GM23338 (cell line): ENCODE measurements around the gene MTA1. TPM values are rescaled to one million over a fixed set of nuclear protein-coding genes. Genes with fewer than 3 reads are reported as not detected.

Experiments
- ATAC-seq: fragments of 200-7000 bp; cut with Tn5 transposase; 3 replicates; pipeline ENCODE4 v1.9.1; 2020
- DNase-seq: peaks from one replicate; pipeline ENCODE4 v3.0.0-alpha.2; 2015; ENCODE audit warnings: low spot score
- H2AFZ ChIP-seq: fragments of 200-600 bp; sonication (generic); 2 replicates; pipeline ENCODE4 v1.8.0; 2016; ENCODE audit warnings: antibody characterized with exemption, mild to moderate bottlenecking, moderate library complexity
- H3F3A ChIP-seq: fragments of 200-600 bp; sonication (generic); replicated peaks from 2 replicates; pipeline ENCODE4 v1.8.0; 2017; ENCODE audit warnings: antibody characterized with exemption, mixed run types, low read depth
- H3K27ac ChIP-seq: fragments of 200-600 bp; sonication (generic); 2 replicates; pipeline ENCODE4 v1.6.1; 2016; ENCODE audit warnings: low read depth
- H3K27me3 ChIP-seq: fragments of 200-600 bp; sonication (generic); 2 replicates; pipeline ENCODE4 v1.8.0; 2016; ENCODE audit warnings: mild to moderate bottlenecking, mixed run types, moderate library complexity; ENCODE audit not compliant: insufficient read depth
- H3K36me3 ChIP-seq: fragments of 200-600 bp; sonication (generic); 2 replicates; pipeline ENCODE4 v1.8.0; 2016; ENCODE audit warnings: mild to moderate bottlenecking; ENCODE audit not compliant: insufficient read depth
- H3K4me1 ChIP-seq: fragments of 200-600 bp; sonication (generic); 2 replicates; pipeline ENCODE4 v1.8.0; 2016; ENCODE audit warnings: mild to moderate bottlenecking, moderate library complexity; ENCODE audit not compliant: insufficient read depth
- H3K4me2 ChIP-seq: fragments of 200-600 bp; sonication (generic); 2 replicates; pipeline ENCODE4 v1.7.1; 2017; ENCODE audit warnings: mixed run types
- H3K4me3 ChIP-seq: fragments of 200-600 bp; sonication (generic); 2 replicates; pipeline ENCODE4 v1.6.1; 2016; ENCODE audit warnings: mixed run types
- H3K79me2 ChIP-seq: fragments of 200-600 bp; sonication (generic); replicated peaks from 2 replicates; pipeline ENCODE4 v1.8.0; 2017; ENCODE audit warnings: mild to moderate bottlenecking; ENCODE audit not compliant: insufficient read depth
- H3K9me2 ChIP-seq: fragments of 200-600 bp; sonication (generic); 2 replicates; pipeline ENCODE4 v1.8.0; 2017; ENCODE audit not compliant: insufficient read depth
- H4K20me1 ChIP-seq: fragments of 200-600 bp; sonication (generic); replicated peaks from 2 replicates; pipeline ENCODE4 v1.8.0; 2017; ENCODE audit warnings: mild to moderate bottlenecking; ENCODE audit not compliant: insufficient read depth
- H3K27ac Mint-ChIP-seq: 2 replicates; pipeline ENCODE4 v1.8.0; 2020; ENCODE audit warnings: inconsistent platforms, mild to moderate bottlenecking, moderate library complexity, mixed read lengths
- H3K27me3 Mint-ChIP-seq: 3 replicates; pipeline ENCODE4 v1.8.0; 2022; ENCODE audit warnings: low read depth, mild to moderate bottlenecking, moderate library complexity, mixed read lengths, inconsistent platforms; ENCODE audit not compliant: insufficient read depth, poor library complexity
- H3K36me3 Mint-ChIP-seq: 3 replicates; pipeline ENCODE4 v1.8.0; 2021; ENCODE audit warnings: low read depth, mild to moderate bottlenecking, inconsistent platforms, moderate library complexity, mixed read lengths
- H3K4me1 Mint-ChIP-seq: 3 replicates; pipeline ENCODE4 v1.8.0; 2020; ENCODE audit warnings: mild to moderate bottlenecking, inconsistent platforms, mixed read lengths
- H3K4me3 Mint-ChIP-seq: 3 replicates; pipeline ENCODE4 v1.8.0; 2021; ENCODE audit warnings: moderate library complexity, mild to moderate bottlenecking, inconsistent platforms, mixed read lengths
- H3K9me3 Mint-ChIP-seq: 3 replicates; pipeline ENCODE4 v1.8.0; 2020; ENCODE audit warnings: moderate library complexity, mild to moderate bottlenecking, inconsistent platforms, mixed read lengths
- CREB1 ChIP-seq: fragments of 250-450 bp; sonication (Bioruptor Pico); IDR thresholded peaks from 2 replicates; pipeline ENCODE4 v1.5.0; 2020; ENCODE audit warnings: low read depth, mild to moderate bottlenecking, moderate library complexity
- EZH2 ChIP-seq: fragments of 200-600 bp; sonication (generic); IDR thresholded peaks from one replicate; pipeline ENCODE4 v1.8.0; 2017; ENCODE audit warnings: antibody characterized with exemption, mild to moderate bottlenecking, low read depth; ENCODE audit not compliant: unreplicated experiment
- EZH2phosphoT487 ChIP-seq: fragments of 200-600 bp; sonication (generic); IDR thresholded peaks from one replicate; pipeline ENCODE4 v1.8.1; 2018; ENCODE audit warnings: antibody characterized with exemption; ENCODE audit not compliant: unreplicated experiment
- NANOG ChIP-seq: IDR thresholded peaks from 2 replicates; pipeline ENCODE4 v1.6.1; 2016; ENCODE audit warnings: antibody characterized with exemption, borderline replicate concordance
- STAT1 ChIP-seq: IDR thresholded peaks from one replicate; pipeline ENCODE4 v1.6.1; 2016; ENCODE audit warnings: antibody characterized with exemption; ENCODE audit not compliant: unreplicated experiment
- ZNF331 ChIP-seq: fragments of 250-450 bp; sonication (Bioruptor Pico); IDR thresholded peaks from 2 replicates; pipeline ENCODE4 v1.5.0; 2020; ENCODE audit warnings: low read depth, mild to moderate bottlenecking, moderate library complexity
- polyA plus RNA-seq: library from polyadenylated mRNA; unstranded; fragments of >200 nt; fragmentation: Nextera tagmentation; extraction: Ambion mirVana; gene quantifications from 2 replicates; pipeline ENCODE4 v1.2.1, GENCODE V29; 2016
- total RNA-seq: library from RNA; depleted of rRNA; stranded (reverse); fragments of >200 nt; shearing (Covaris generic); gene quantifications from 2 replicates; pipeline ENCODE4 v1.2.3, GENCODE V29; 2014
- TF ChIP-seq, protein P1 (sequence below), 2 experiments: fragments of 200-600 bp in 1 of 2; sonication (generic) in 1 of 2; conservative IDR thresholded peaks; 2 replicates each; pipeline versions ENCODE4 v1.5.1 to v1.6.1; 2016 to 2017; ENCODE audit warnings: antibody characterized with exemption in 2 of 2, low read depth in 2 of 2, mild to moderate bottlenecking in 2 of 2, moderate library complexity in 1 of 2
- TF ChIP-seq, protein P2 (sequence below): IDR thresholded peaks from 2 replicates; pipeline ENCODE4 v1.6.1; 2016; ENCODE audit warnings: antibody characterized with exemption
- TF ChIP-seq, protein P3 (sequence below): IDR thresholded peaks from one replicate; pipeline ENCODE4 v1.6.1; 2018; ENCODE audit warnings: antibody characterized with exemption; ENCODE audit not compliant: unreplicated experiment

MTA1 gene
- total and polyA plus RNA-seq, 2 experiments from 2014 or later = 53.3 to 126 TPM

DNA sequence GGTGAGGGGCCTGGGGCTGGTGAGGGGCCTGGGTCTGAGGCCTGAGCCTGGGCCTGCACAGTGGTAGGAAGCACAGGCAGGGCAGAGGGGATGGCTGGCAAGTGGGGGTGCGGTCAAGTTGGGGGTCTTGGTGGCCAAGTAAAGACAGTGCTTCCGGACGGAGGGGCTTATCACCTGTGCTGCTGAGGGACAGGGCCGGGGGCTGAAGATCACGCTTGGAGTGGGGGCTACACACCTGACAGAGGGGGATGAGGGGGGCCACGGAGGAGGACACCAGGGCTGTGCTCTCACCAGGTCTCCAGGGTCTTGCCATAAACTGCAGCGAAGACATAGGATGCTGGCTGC lies 83.6 kb downstream of the MTA1 start:
- Histone ChIP-seq H3F3A (no peaks in the 10 kb centered on the region), H3K27me3 (no peaks in the 10 kb centered on the region), H3K4me2 (no peak overlapping the region), H3K4me1 (no peaks in the 10 kb centered on the region), H3K4me3 (no peak overlapping the region), H4K20me1 (no peaks in the 10 kb centered on the region), H3K27ac (no peak overlapping the region), H3K79me2 (no peaks in the 10 kb centered on the region), H3K36me3 (no peaks in the 10 kb centered on the region), H2AFZ (no peak overlapping the region), H3K9me2 (no peaks in the 10 kb centered on the region)
- ATAC-seq (no peak), DNase-seq (no peak)
- no peak for TF ChIP-seq EZH2
- no peak for TF ChIP-seq ZNF331
- Mint-ChIP-seq H3K4me1 (0 out of 3 replicates have a peak, but pooled peaks cover 2% of the 10 kb centered on the region), H3K9me3 (no peaks in the 10 kb centered on the region; the same call in 2 of the 3 replicates), H3K4me3 (no peak overlapping the region), H3K27ac (no peak overlapping the region), H3K27me3 (peaks cover 2% of the 10 kb centered on the region), H3K36me3 (no peaks in the 10 kb centered on the region)

DNA sequence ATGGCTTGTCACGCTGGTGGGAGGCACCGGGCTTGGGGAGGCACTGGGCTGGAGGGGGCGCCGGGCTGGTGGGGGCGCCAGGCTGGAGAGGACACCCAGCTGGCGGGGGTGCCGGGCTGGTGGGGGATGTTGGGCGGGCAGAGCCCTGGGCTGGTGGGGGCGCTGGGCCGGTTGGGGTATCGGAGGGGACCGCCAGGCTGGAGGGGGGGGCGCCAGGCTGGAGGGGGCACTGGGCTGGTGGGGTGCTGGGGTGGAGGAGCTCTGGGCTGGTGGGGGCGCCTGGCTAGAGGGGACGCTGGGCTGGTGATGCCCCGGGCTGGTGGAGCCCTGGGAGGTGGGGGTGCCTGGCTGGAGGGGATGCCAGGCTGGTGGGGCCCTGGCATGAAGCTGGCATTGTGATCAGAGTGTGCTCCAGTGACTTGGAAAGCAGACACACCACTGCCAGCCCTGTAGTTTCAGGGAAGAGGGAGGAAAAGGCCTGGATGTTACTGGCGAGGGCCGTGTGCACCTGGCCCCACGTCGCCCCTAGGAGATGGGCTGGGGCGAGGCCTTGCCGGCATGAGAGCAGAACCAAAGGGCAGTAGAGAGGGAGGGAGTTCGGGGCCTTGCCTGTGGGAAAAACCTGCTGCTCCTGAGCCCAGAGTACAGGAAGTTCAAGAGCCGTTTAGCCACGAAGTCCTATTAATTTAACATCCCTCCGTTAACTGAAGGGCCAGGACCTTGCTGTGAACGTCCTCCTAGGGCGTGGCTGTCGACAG lies 84.5 kb downstream of the MTA1 start:
- no peak for DNase-seq
- H3K4me3 Mint-ChIP-seq = no peak overlapping the region
- 0 out of 3 replicates have a peak, but pooled peaks cover 2% of the 10 kb centered on the region for H3K4me1 Mint-ChIP-seq
- no peak overlapping the region for H3K27ac Mint-ChIP-seq
- Histone ChIP-seq H3K4me3 (no peak overlapping the region), H2AFZ (no peak overlapping the region), H4K20me1 (no peaks in the 10 kb centered on the region), H3K27ac (no peak overlapping the region), H3F3A (no peaks in the 10 kb centered on the region), H3K9me2 (no peaks in the 10 kb centered on the region), H3K36me3 (no peaks in the 10 kb centered on the region), H3K27me3 (no peaks in the 10 kb centered on the region), H3K4me2 (no peak overlapping the region), H3K4me1 (no peaks in the 10 kb centered on the region), H3K79me2 (no peaks in the 10 kb centered on the region)
- no peak for ATAC-seq
- peaks cover 2% of the 10 kb centered on the region for H3K27me3 Mint-ChIP-seq
- no peaks in the 10 kb centered on the region; the same call in 2 of the 3 replicates for H3K36me3 Mint-ChIP-seq
- no peaks in the 10 kb centered on the region; the same call in 1 of the 3 replicates for H3K9me3 Mint-ChIP-seq
- TF ChIP-seq, protein P1, sequence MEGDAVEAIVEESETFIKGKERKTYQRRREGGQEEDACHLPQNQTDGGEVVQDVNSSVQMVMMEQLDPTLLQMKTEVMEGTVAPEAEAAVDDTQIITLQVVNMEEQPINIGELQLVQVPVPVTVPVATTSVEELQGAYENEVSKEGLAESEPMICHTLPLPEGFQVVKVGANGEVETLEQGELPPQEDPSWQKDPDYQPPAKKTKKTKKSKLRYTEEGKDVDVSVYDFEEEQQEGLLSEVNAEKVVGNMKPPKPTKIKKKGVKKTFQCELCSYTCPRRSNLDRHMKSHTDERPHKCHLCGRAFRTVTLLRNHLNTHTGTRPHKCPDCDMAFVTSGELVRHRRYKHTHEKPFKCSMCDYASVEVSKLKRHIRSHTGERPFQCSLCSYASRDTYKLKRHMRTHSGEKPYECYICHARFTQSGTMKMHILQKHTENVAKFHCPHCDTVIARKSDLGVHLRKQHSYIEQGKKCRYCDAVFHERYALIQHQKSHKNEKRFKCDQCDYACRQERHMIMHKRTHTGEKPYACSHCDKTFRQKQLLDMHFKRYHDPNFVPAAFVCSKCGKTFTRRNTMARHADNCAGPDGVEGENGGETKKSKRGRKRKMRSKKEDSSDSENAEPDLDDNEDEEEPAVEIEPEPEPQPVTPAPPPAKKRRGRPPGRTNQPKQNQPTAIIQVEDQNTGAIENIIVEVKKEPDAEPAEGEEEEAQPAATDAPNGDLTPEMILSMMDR (conservative IDR thresholded peaks at IDR 0.05; ENCODE audit: low read depth in 2 of 2) = no peak
- TF ChIP-seq STAT1 = no peak
- TF ChIP-seq CREB1 (CRISPR knock-in tag) = no peak
- TF ChIP-seq EZH2phosphoT487 = no peak

DNA sequence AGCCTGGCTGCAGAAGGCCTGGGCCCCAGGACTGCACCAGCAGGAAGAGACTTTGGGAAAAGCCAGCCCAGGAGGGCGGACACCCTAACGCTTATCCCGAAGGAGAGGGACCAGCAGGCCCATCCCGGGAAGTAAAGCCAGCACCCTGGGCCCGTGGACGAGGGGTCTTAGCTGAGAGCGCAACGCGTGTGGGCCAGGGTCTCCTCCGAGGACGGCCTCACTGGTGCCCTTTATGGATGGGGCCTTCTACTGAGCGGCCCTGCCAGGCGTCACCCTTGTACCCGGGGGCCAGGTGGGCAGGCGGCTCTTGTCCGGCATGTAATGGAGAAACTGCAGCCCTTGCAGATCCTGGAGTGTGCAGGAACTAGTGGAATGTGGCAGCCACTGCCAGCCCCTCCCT lies 85.5 kb downstream of the MTA1 start:
- Histone ChIP-seq H2AFZ (no peak overlapping the region), H3K4me3 (no peak overlapping the region), H3K9me2 (no peaks in the 10 kb centered on the region), H4K20me1 (no peaks in the 10 kb centered on the region), H3K4me2 (no peak overlapping the region), H3K4me1 (no peaks in the 10 kb centered on the region), H3K36me3 (no peaks in the 10 kb centered on the region), H3K79me2 (no peaks in the 10 kb centered on the region), H3K27ac (no peak overlapping the region), H3F3A (no peaks in the 10 kb centered on the region), H3K27me3 (no peaks in the 10 kb centered on the region)
- DNase-seq = no peak
- H3K27ac Mint-ChIP-seq = no peak overlapping the region
- ATAC-seq = no peak
- TF ChIP-seq, protein P2, sequence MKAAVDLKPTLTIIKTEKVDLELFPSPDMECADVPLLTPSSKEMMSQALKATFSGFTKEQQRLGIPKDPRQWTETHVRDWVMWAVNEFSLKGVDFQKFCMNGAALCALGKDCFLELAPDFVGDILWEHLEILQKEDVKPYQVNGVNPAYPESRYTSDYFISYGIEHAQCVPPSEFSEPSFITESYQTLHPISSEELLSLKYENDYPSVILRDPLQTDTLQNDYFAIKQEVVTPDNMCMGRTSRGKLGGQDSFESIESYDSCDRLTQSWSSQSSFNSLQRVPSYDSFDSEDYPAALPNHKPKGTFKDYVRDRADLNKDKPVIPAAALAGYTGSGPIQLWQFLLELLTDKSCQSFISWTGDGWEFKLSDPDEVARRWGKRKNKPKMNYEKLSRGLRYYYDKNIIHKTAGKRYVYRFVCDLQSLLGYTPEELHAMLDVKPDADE = no peak
- TF ChIP-seq NANOG (no peak), EZH2 (no peak)
- TF ChIP-seq, protein P3, sequence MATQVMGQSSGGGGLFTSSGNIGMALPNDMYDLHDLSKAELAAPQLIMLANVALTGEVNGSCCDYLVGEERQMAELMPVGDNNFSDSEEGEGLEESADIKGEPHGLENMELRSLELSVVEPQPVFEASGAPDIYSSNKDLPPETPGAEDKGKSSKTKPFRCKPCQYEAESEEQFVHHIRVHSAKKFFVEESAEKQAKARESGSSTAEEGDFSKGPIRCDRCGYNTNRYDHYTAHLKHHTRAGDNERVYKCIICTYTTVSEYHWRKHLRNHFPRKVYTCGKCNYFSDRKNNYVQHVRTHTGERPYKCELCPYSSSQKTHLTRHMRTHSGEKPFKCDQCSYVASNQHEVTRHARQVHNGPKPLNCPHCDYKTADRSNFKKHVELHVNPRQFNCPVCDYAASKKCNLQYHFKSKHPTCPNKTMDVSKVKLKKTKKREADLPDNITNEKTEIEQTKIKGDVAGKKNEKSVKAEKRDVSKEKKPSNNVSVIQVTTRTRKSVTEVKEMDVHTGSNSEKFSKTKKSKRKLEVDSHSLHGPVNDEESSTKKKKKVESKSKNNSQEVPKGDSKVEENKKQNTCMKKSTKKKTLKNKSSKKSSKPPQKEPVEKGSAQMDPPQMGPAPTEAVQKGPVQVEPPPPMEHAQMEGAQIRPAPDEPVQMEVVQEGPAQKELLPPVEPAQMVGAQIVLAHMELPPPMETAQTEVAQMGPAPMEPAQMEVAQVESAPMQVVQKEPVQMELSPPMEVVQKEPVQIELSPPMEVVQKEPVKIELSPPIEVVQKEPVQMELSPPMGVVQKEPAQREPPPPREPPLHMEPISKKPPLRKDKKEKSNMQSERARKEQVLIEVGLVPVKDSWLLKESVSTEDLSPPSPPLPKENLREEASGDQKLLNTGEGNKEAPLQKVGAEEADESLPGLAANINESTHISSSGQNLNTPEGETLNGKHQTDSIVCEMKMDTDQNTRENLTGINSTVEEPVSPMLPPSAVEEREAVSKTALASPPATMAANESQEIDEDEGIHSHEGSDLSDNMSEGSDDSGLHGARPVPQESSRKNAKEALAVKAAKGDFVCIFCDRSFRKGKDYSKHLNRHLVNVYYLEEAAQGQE = no peak
- H3K4me3 Mint-ChIP-seq = no peak overlapping the region
- no peaks in the 10 kb centered on the region; the same call in 2 of the 3 replicates for H3K36me3 Mint-ChIP-seq
- H3K9me3 Mint-ChIP-seq = no peaks in the 10 kb centered on the region; the same call in 1 of the 3 replicates
- 0 out of 3 replicates have a peak, but pooled peaks cover under 1% of the 10 kb centered on the region for H3K4me1 Mint-ChIP-seq
- peaks cover 2% of the 10 kb centered on the region for H3K27me3 Mint-ChIP-seq
